HepG2 (cell line): Measurements from ENCODE around the gene ZNF330. TPM values are rescaled to one million over a fixed set of nuclear protein-coding genes. Genes with fewer than 3 reads are reported as not detected.

Experiments
- ATAC-seq: fragments of 200-7000 bp; cut with Tn5 transposase; 3 replicates; pipeline ENCODE4 v1.9.1; 2020; ENCODE audit warnings: mild to moderate bottlenecking, moderate library complexity
- BruUV-seq: library from RNA; stranded (reverse); fragments of 400-500 nt; replicated peaks from 2 replicates; lab custom pipeline; 2021; lab: Mats Ljungman, UMichigan
- CTCF ChIA-PET: fragments of 300-600 bp; formaldehyde crosslinking; extraction: SDS; loops from one replicate; lab custom pipeline; 2021; ENCODE audit warnings: low total read pairs, inconsistent platforms, low intra/inter-chr PET ratio; lab: Yijun Ruan, JAX
- POLR2A ChIA-PET: fragments of 350-600 bp; sonication (Branson Sonifier 250); formaldehyde crosslinking; loops from one replicate; lab custom pipeline; 2020; ENCODE audit warnings: antibody characterized with exemption, inconsistent platforms; lab: Yijun Ruan, JAX
- DNase-seq: peaks from one replicate; pipeline ENCODE4 v3.0.0-alpha.2; 2015; ENCODE audit warnings: low spot score
- FAIRE-seq: peaks from 3 replicates; lab custom pipeline; 2011; peaks lifted over from hg19 to GRCh38; lab: Jason Lieb, UNC
- H2AFZ ChIP-seq: one replicate; pipeline ENCODE4 v1.6.1; 2011; ENCODE audit warnings: low read length, inconsistent platforms
- H3K27ac ChIP-seq: fragments of 300-600 bp; 3 replicates; pipeline ENCODE4 v1.8.0; 2011; ENCODE audit warnings: mixed run types, mild to moderate bottlenecking, mixed read lengths, low read length, inconsistent platforms; ENCODE audit not compliant: insufficient read depth; ENCODE audit errors: extremely low read length
- H3K27me3 ChIP-seq, 2 experiments: fragments of 200-600 bp in 1 of 2; 2 replicates in 1 of 2; 3 replicates in 1 of 2; pipeline versions ENCODE4 v1.6.0 to v1.8.0; 2011; ENCODE audit warnings: low read length in 2 of 2, mild to moderate bottlenecking in 2 of 2, moderate library complexity in 2 of 2, inconsistent platforms in 1 of 2; ENCODE audit not compliant: insufficient read depth in 2 of 2, control insufficient read depth in 1 of 2
- H3K36me3 ChIP-seq, 2 experiments: fragments of 200-600 bp in 1 of 2; replicated peaks in 1 of 2; 2 replicates in 1 of 2; 3 replicates in 1 of 2; pipeline versions ENCODE4 v1.5.1 to v1.8.0; 2011; ENCODE audit warnings: low read length in 2 of 2, inconsistent platforms in 1 of 2; ENCODE audit not compliant: insufficient read depth in 2 of 2, control insufficient read depth in 1 of 2
- H3K4me1 ChIP-seq: 2 replicates; pipeline ENCODE4 v1.5.1; 2012; ENCODE audit warnings: low read length, inconsistent platforms; ENCODE audit not compliant: insufficient read depth
- H3K4me2 ChIP-seq: 2 replicates; pipeline ENCODE4 v1.6.0; 2011; ENCODE audit warnings: low read depth, low read length, inconsistent platforms
- H3K4me3 ChIP-seq, 3 experiments: fragments of 200-600 bp in 1 of 3; sonication (generic), shearing (Covaris generic) in 1 of 3; replicated peaks in 1 of 3; 2 replicates each; pipeline ENCODE4 v1.5.1; 2011 to 2016; ENCODE audit warnings: low read length in 3 of 3, inconsistent platforms in 2 of 3, low read depth in 2 of 3, mild to moderate bottlenecking in 2 of 3, control low read depth in 1 of 3, mixed read lengths in 1 of 3; ENCODE audit not compliant: insufficient read depth in 1 of 3
- H3K79me2 ChIP-seq: one replicate; pipeline ENCODE4 v1.6.1; 2011; ENCODE audit warnings: low read length, inconsistent platforms; ENCODE audit not compliant: insufficient read depth
- H3K9ac ChIP-seq: 2 replicates; pipeline ENCODE4 v1.6.0; 2011; ENCODE audit warnings: mild to moderate bottlenecking, low read depth, low read length, inconsistent platforms; ENCODE audit not compliant: insufficient read depth
- H3K9me3 ChIP-seq: 2 replicates; pipeline ENCODE4 v1.5.1; 2012; ENCODE audit warnings: mild to moderate bottlenecking, low read length
- H4K20me1 ChIP-seq: 2 replicates; pipeline ENCODE4 v1.6.0; 2011; ENCODE audit warnings: inconsistent platforms, mild to moderate bottlenecking, low read length, moderate library complexity; ENCODE audit not compliant: insufficient read depth
- AKAP8 ChIP-seq: sonication (generic); formaldehyde crosslinking; IDR thresholded peaks from 2 replicates; pipeline ENCODE4 v1.5.1; 2020; ENCODE audit warnings: mild to moderate bottlenecking, missing genetic modification reagents
- ESRRA ChIP-seq: sonication (generic); formaldehyde crosslinking; IDR thresholded peaks from 2 replicates; pipeline ENCODE4 v1.5.1; 2020; ENCODE audit warnings: mild to moderate bottlenecking, low read depth, missing genetic modification reagents
- EZH2 ChIP-seq: conservative IDR thresholded peaks from 2 replicates; pipeline ENCODE4 v1.6.1; 2012; ENCODE audit warnings: mild to moderate bottlenecking, low read depth, low read length, moderate library complexity
- GPBP1L1 ChIP-seq: sonication (generic); formaldehyde crosslinking; IDR thresholded peaks from 2 replicates; pipeline ENCODE4 v1.5.0; 2020; ENCODE audit warnings: mild to moderate bottlenecking, missing genetic modification reagents
- KLF11 ChIP-seq: IDR thresholded peaks from 2 replicates; pipeline ENCODE4 v1.6.1; 2016; ENCODE audit warnings: missing compliant biosample characterization
- ZBTB43 ChIP-seq: sonication (generic); formaldehyde crosslinking; conservative IDR thresholded peaks from 2 replicates; pipeline ENCODE4 v1.4.0; 2020; ENCODE audit warnings: missing genetic modification reagents
- ZNF138 ChIP-seq: sonication (generic); formaldehyde crosslinking; IDR thresholded peaks from 2 replicates; pipeline ENCODE4 v1.5.0; 2020; ENCODE audit warnings: mild to moderate bottlenecking, low read depth, missing genetic modification reagents
- ZNF432 ChIP-seq: sonication (generic); formaldehyde crosslinking; IDR thresholded peaks from 2 replicates; pipeline ENCODE4 v1.5.0; 2020; ENCODE audit warnings: missing genetic modification reagents, mild to moderate bottlenecking, borderline replicate concordance
- WGBS: methylation state at CpG from one replicate; pipeline ENCODE4 v1.1.6; 2017; ENCODE audit warnings: low lambda C conversion rate; 5-methylcytosine and 5-hydroxymethylcytosine counted together
- in situ Hi-C: cut with HindIII; loops from 2 replicates; pipeline ENCODE4 v1.10.0; 2017; ENCODE audit warnings: low pct_unique_long_range_greater_than_20kb; ENCODE audit not compliant: extremely low pct_ligation_motif_present
- intact Hi-C: fragments of 100-400 bp; cut with micrococcal nuclease; formaldehyde crosslinking; loops from one replicate; pipeline ENCODE4 v1.10.0; 2022; ENCODE audit not compliant: unreplicated experiment
- polyA plus RNA-seq, 8 experiments: library from polyadenylated mRNA; depleted of rRNA in 3 of 8; stranded (reverse) in 7 of 8; unstranded in 1 of 8; fragments of >200 nt; fragmentation: Illumina TruSeq in 4 of 8; extraction: Trizol in 4 of 8; gene quantifications; 2 replicates each; pipeline versions ENCODE4 v1.2.1 to v1.2.3, GENCODE V29; 2011 to 2016; ENCODE audit warnings: low read depth in 4 of 8, missing spikeins in 1 of 8, mixed read lengths in 1 of 8; ENCODE audit not compliant: insufficient read depth in 1 of 8
- total RNA-seq, 5 experiments: library from RNA; depleted of rRNA; stranded (reverse); fragments of >200 nt; fragmentation: Illumina TruSeq; extraction: Trizol; gene quantifications; 2 replicates each; pipeline ENCODE4 v1.2.3, GENCODE V29; 2016; ENCODE audit warnings: low read depth in 1 of 5

Gene ZNF330
- total and polyA plus RNA-seq, 2 of the 13 experiments (the other 11 are each of a cell fraction or from before 2014, with no cell fraction given), result 23.3 to 43.4 TPM

GRCh38 chr4:141240259-141240658 is 19.6 kb downstream of the ZNF330 start:
- Histone ChIP-seq H2AFZ (no peak overlapping the region), H3K27ac (no peak overlapping the region), H3K4me1 (no peaks in the 10 kb centered on the region), H3K79me2 (no peaks in the 10 kb centered on the region), H3K9me3 (no peaks in the 10 kb centered on the region), H3K4me3 (no peak overlapping the region), H4K20me1 (no peaks in the 10 kb centered on the region), H3K36me3 (no peaks in the 10 kb centered on the region), H3K4me2 (no peak overlapping the region), H3K9ac (no peak overlapping the region), H3K27me3 (no peaks in the 10 kb centered on the region)
- ATAC-seq, result no peak
- FAIRE-seq, result no peak
- ChIA-PET POLR2A (no interaction called here), CTCF (no interaction called here)
- DNase-seq, result no peak
- BruUV-seq, result no TSS peak
- WGBS, result 56% methylated on average over 3 of the region's 3 CpGs
- intact Hi-C loops (no loop called here), in situ Hi-C loops (no loop called here)
- TF ChIP-seq ZNF138 (no peak), ESRRA (CRISPR knock-in tag) (no peak)

GRCh38 chr4:141240671-141241070 is 20.0 kb downstream of the ZNF330 start:
- Histone ChIP-seq H3K4me1 (no peaks in the 10 kb centered on the region), H4K20me1 (no peaks in the 10 kb centered on the region), H3K27me3 (no peaks in the 10 kb centered on the region), H3K9me3 (no peaks in the 10 kb centered on the region), H3K9ac (no peak overlapping the region), H3K27ac (no peak overlapping the region), H2AFZ (no peak overlapping the region), H3K4me2 (no peak overlapping the region), H3K79me2 (no peaks in the 10 kb centered on the region), H3K4me3 (no peak overlapping the region), H3K36me3 (no peaks in the 10 kb centered on the region)
- no peak for TF ChIP-seq KLF11 (CRISPR knock-in tag)
- no peak for TF ChIP-seq AKAP8 (CRISPR knock-in tag)
- TF ChIP-seq ZBTB43 (CRISPR knock-in tag), result no peak
- no peak for TF ChIP-seq EZH2
- no peak for TF ChIP-seq ZNF432
- no peak for TF ChIP-seq GPBP1L1 (CRISPR knock-in tag)
- in situ Hi-C loops (no loop called here), intact Hi-C loops (no loop called here)
- POLR2A ChIA-PET, result no interaction called here
- 3% methylated on average over 2 of the region's 2 CpGs for WGBS
- CTCF ChIA-PET, result no interaction called here
- DNase-seq, result no peak
- no peak for FAIRE-seq
- BruUV-seq, result no TSS peak
- ATAC-seq, result no peak
